ENCODE data around the gene DPM3.

Gene DPM3

GRCh38 chr1:155126556-155127104 is 13.7 kb downstream of the DPM3 start (continued):
- TF ChIP-seq ZNF324 (tag by site-specific recombination; IDR thresholded peaks at IDR 0.05) (peak; percentile 5; the same call in 1 of the 2 replicates), OSR2 (tag by site-specific recombination; IDR thresholded peaks at IDR 0.05) (peak; percentile 32), ZBTB21 (tag by site-specific recombination; IDR thresholded peaks at IDR 0.05) (no peak), ZNF132 (tag by site-specific recombination; IDR thresholded peaks at IDR 0.05; ENCODE audit: borderline replicate concordance) (no peak), PRDM10 (tag by site-specific recombination; IDR thresholded peaks at IDR 0.05) (no peak), ZNF777 (tag by site-specific recombination; IDR thresholded peaks at IDR 0.05; ENCODE audit: borderline replicate concordance) (peak; percentile 43; the same call in 1 of the 2 replicates), ZNF341 (tag by site-specific recombination; IDR thresholded peaks at IDR 0.05; ENCODE audit: low read depth) (peak; percentile 95), ZNF184 (tag by site-specific recombination; IDR thresholded peaks at IDR 0.05) (no peak), KLF1 (tag by site-specific recombination; IDR thresholded peaks at IDR 0.05) (peak; percentile 87), PRDM4 (tag by site-specific recombination; IDR thresholded peaks at IDR 0.05) (0 out of 2 replicates have a peak, but pooled peaks have one; percentile 8), KLF17 (tag by site-specific recombination; IDR thresholded peaks at IDR 0.05) (peak; percentile 94), ZNF645 (tag by site-specific recombination; IDR thresholded peaks at IDR 0.05) (0 out of 2 replicates have a peak, but pooled peaks have one; percentile 34), MEIS1 (CRISPR knock-in tag; IDR thresholded peaks at IDR 0.05; ENCODE audit: borderline replicate concordance) (no peak), ZFHX2 (tag by site-specific recombination; conservative IDR thresholded peaks at IDR 0.05) (peak; percentile 97), SP3 (tag by site-specific recombination; IDR thresholded peaks at IDR 0.05) (no peak), ZNF433 (tag by site-specific recombination; IDR thresholded peaks at IDR 0.05; ENCODE audit: low read depth) (no peak), ZBTB7A (tag by site-specific recombination; IDR thresholded peaks at IDR 0.05; ENCODE audit: low read depth) (peak; percentile 73), BCL11B (tag by site-specific recombination; IDR thresholded peaks at IDR 0.05; ENCODE audit: low read depth) (0 out of 2 replicates have a peak, but pooled peaks have one; percentile 51), ZNF23 (tag by site-specific recombination; IDR thresholded peaks at IDR 0.05; ENCODE audit: borderline replicate concordance) (no peak), ZFP69B (tag by site-specific recombination; IDR thresholded peaks at IDR 0.05) (peak; percentile 62), KLF8 (tag by site-specific recombination; IDR thresholded peaks at IDR 0.05) (0 out of 2 replicates have a peak, but pooled peaks have one; percentile 2), ZNF146 (tag by site-specific recombination; IDR thresholded peaks at IDR 0.05) (peak; percentile 11; the same call in 1 of the 2 replicates), ZNF423 (tag by site-specific recombination; IDR thresholded peaks at IDR 0.05) (peak; percentile 66; the same call in 1 of the 2 replicates)
- TF ChIP-seq, protein P1, sequence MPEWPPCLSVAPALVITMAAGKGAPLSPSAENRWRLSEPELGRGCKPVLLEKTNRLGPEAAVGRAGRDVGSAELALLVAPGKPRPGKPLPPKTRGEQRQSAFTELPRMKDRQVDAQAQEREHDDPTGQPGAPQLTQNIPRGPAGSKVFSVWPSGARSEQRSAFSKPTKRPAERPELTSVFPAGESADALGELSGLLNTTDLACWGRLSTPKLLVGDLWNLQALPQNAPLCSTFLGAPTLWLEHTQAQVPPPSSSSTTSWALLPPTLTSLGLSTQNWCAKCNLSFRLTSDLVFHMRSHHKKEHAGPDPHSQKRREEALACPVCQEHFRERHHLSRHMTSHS (tag by site-specific recombination; IDR thresholded peaks at IDR 0.05) = no peak
- TF ChIP-seq, protein P2, sequence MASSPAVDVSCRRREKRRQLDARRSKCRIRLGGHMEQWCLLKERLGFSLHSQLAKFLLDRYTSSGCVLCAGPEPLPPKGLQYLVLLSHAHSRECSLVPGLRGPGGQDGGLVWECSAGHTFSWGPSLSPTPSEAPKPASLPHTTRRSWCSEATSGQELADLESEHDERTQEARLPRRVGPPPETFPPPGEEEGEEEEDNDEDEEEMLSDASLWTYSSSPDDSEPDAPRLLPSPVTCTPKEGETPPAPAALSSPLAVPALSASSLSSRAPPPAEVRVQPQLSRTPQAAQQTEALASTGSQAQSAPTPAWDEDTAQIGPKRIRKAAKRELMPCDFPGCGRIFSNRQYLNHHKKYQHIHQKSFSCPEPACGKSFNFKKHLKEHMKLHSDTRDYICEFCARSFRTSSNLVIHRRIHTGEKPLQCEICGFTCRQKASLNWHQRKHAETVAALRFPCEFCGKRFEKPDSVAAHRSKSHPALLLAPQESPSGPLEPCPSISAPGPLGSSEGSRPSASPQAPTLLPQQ (tag by site-specific recombination; IDR thresholded peaks at IDR 0.05) = peak; percentile 52
- TF ChIP-seq, protein P3, sequence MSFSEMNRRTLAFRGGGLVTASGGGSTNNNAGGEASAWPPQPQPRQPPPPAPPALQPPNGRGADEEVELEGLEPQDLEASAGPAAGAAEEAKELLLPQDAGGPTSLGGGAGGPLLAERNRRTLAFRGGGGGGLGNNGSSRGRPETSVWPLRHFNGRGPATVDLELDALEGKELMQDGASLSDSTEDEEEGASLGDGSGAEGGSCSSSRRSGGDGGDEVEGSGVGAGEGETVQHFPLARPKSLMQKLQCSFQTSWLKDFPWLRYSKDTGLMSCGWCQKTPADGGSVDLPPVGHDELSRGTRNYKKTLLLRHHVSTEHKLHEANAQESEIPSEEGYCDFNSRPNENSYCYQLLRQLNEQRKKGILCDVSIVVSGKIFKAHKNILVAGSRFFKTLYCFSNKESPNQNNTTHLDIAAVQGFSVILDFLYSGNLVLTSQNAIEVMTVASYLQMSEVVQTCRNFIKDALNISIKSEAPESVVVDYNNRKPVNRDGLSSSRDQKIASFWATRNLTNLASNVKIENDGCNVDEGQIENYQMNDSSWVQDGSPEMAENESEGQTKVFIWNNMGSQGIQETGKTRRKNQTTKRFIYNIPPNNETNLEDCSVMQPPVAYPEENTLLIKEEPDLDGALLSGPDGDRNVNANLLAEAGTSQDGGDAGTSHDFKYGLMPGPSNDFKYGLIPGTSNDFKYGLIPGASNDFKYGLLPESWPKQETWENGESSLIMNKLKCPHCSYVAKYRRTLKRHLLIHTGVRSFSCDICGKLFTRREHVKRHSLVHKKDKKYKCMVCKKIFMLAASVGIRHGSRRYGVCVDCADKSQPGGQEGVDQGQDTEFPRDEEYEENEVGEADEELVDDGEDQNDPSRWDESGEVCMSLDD (tag by site-specific recombination; IDR thresholded peaks at IDR 0.05) = peak; percentile 28; the same call in 1 of the 2 replicates
